ENCODE measurements around the gene NTM. TPM values are rescaled to one million over a fixed set of nuclear protein-coding genes. Genes with fewer than 3 reads are reported as not detected.
A peak's percentile ranks its signal among the peaks of the same experiment; 100 is the strongest.

NTM gene
- total RNA-seq, 6 donors from 2014 or later, result 4.1 to 151 (median 115) TPM

- ATAC-seq (ENCODE audit: low FRiP score in 2 of 2) (no peak), DNase-seq (no peak)
- no peak for TF ChIP-seq EP300 (IDR thresholded peaks at IDR 0.05)
- TF ChIP-seq, protein P1, sequence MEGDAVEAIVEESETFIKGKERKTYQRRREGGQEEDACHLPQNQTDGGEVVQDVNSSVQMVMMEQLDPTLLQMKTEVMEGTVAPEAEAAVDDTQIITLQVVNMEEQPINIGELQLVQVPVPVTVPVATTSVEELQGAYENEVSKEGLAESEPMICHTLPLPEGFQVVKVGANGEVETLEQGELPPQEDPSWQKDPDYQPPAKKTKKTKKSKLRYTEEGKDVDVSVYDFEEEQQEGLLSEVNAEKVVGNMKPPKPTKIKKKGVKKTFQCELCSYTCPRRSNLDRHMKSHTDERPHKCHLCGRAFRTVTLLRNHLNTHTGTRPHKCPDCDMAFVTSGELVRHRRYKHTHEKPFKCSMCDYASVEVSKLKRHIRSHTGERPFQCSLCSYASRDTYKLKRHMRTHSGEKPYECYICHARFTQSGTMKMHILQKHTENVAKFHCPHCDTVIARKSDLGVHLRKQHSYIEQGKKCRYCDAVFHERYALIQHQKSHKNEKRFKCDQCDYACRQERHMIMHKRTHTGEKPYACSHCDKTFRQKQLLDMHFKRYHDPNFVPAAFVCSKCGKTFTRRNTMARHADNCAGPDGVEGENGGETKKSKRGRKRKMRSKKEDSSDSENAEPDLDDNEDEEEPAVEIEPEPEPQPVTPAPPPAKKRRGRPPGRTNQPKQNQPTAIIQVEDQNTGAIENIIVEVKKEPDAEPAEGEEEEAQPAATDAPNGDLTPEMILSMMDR (IDR thresholded peaks at IDR 0.05), result no peak
- TF ChIP-seq POLR2AphosphoS5 (IDR thresholded peaks at IDR 0.05), result no peak
- no peak for TF ChIP-seq POLR2A (IDR thresholded peaks at IDR 0.05)
- Histone ChIP-seq H3K36me3 (no peaks in the 10 kb centered on the region), H3K4me3 (no peak overlapping the region), H3K27me3 (peaks cover 0 to 17% (median 3%) of the 10 kb centered on the region in 4 donors), H3K9me3 (no peaks in the 10 kb centered on the region), H3K4me1 (peaks cover 0 to 14% (median 3%) of the 10 kb centered on the region in 4 donors), H3K27ac (no peak overlapping the region)
- 62 to 68% methylated on average over 7 of the region's 7 CpGs for WGBS, 2 donors
Observed at GRCh38 chr11:131912134-131912533, 541.7 kb downstream of the NTM start.

GRCh38 chr11:131913267-131913666, 542.9 kb downstream of the NTM start:
- H3K27me3 ChIP-seq, result peaks cover 0 to 17% (median 3%) of the 10 kb centered on the region in 4 donors
- 62 to 84% methylated on average over 4 of the region's 4 CpGs for WGBS, 2 donors

GRCh38 chr11:131914361-131914774, 544.0 kb downstream of the NTM start:
- TF ChIP-seq EP300 (IDR thresholded peaks at IDR 0.05), result no peak
- TF ChIP-seq, protein P1 (IDR thresholded peaks at IDR 0.05), result peak in 1 of 6 experiments; percentile 13
- H3K36me3 ChIP-seq, result no peaks in the 10 kb centered on the region
- H3K4me1 ChIP-seq, result peaks cover 0 to 14% (median 3%) of the 10 kb centered on the region in 4 donors
- no peak overlapping the region for H3K4me3 ChIP-seq
- no peak overlapping the region for H3K27ac ChIP-seq
- H3K27me3 ChIP-seq, result peaks cover 0 to 17% (median 3%) of the 10 kb centered on the region in 4 donors
- whole genome bisulfite sequencing, 2 donors, result 68 to 69% methylated on average over 3 of the region's 3 CpGs
- DNase-seq (no peak), ATAC-seq (ENCODE audit: low FRiP score in 2 of 2) (no peak)
- no peaks in the 10 kb centered on the region for H3K9me3 ChIP-seq

More at GRCh38 chr11:131913267-131913666, 542.9 kb downstream of the NTM start:
- no peak overlapping the region for H3K27ac ChIP-seq
- ATAC-seq (ENCODE audit: low FRiP score in 2 of 2), result no peak
- no peak for DNase-seq
- H3K36me3 ChIP-seq, result no peaks in the 10 kb centered on the region
- TF ChIP-seq, protein P1 (IDR thresholded peaks at IDR 0.05), result no peak
- no peak for TF ChIP-seq POLR2A (IDR thresholded peaks at IDR 0.05)
- TF ChIP-seq POLR2AphosphoS5 (IDR thresholded peaks at IDR 0.05), result no peak
- no peak for TF ChIP-seq EP300 (IDR thresholded peaks at IDR 0.05)
- H3K4me3 ChIP-seq, result no peak overlapping the region
- H3K9me3 ChIP-seq, result no peaks in the 10 kb centered on the region
- peaks cover 0 to 14% (median 3%) of the 10 kb centered on the region in 4 donors for H3K4me1 ChIP-seq

GRCh38 chr11:131916638-131917037, 546.2 kb downstream of the NTM start:
- Histone ChIP-seq H3K36me3 (no peaks in the 10 kb centered on the region), H3K27me3 (peaks cover 0 to 3% (median 0%) of the 10 kb centered on the region in 4 donors), H3K4me1 (no peaks in the 10 kb centered on the region), H3K9me3 (no peaks in the 10 kb centered on the region), H3K4me3 (no peak overlapping the region), H3K27ac (no peak overlapping the region)
- DNase-seq (no peak), ATAC-seq (ENCODE audit: low FRiP score in 2 of 2) (peak in 1 of 2 donors; percentile 9)
- TF ChIP-seq, protein P1 (IDR thresholded peaks at IDR 0.05), result no peak
- TF ChIP-seq POLR2A (IDR thresholded peaks at IDR 0.05) (no peak), EP300 (IDR thresholded peaks at IDR 0.05) (no peak), POLR2AphosphoS5 (IDR thresholded peaks at IDR 0.05) (no peak)
- WGBS, 2 donors, result 68 to 69% methylated on average over 5 of the region's 5 CpGs
